GM19467 (cell line): Measurements from ENCODE around the gene FARS2.

Source experiments
- ATAC-seq: cut with Tn5 transposase; IDR thresholded peaks from one replicate; pipeline ENCODE4 v1.9.1; 2021; ENCODE audit warnings: mild to moderate bottlenecking, moderate library complexity; ENCODE audit not compliant: unreplicated experiment

FARS2 gene

DNA sequence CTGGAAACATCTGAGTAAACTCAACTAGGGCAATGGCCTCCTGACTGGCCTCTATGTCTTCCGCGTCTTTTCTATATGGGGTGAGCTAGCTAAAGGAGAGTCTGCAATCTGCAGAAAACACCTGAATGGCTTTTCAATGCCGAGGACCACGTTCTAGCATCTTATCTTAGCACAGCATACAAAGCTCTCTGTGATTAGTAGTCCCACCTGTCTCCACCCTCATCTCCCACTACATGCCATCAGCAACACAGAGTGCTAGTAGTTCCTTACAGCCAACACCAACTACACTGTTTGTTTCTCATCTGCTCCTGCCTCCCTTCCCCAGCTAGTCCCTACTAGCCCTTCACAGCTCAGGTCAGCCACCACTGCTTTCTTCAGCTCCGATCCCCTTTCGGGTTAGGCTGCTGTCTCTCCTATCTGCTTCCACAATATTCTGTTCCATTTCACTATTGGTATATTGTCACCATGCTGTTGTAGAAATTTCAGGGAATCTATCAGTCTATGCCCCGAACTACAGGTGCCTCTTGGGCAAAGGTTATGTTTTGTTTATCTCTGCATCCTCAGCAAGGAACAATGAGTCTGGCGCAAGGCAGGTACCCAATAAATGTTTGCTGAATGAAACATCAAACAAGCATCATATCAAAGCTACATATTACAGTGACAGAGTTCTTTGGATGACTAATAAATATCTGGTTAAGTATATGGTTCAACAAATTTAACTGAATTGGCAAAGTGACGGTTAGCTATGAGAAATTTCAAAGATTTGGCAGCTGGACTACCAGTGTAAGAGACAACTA, 12.8 kb upstream of the FARS2 start:
- ATAC-seq: no peak

DNA sequence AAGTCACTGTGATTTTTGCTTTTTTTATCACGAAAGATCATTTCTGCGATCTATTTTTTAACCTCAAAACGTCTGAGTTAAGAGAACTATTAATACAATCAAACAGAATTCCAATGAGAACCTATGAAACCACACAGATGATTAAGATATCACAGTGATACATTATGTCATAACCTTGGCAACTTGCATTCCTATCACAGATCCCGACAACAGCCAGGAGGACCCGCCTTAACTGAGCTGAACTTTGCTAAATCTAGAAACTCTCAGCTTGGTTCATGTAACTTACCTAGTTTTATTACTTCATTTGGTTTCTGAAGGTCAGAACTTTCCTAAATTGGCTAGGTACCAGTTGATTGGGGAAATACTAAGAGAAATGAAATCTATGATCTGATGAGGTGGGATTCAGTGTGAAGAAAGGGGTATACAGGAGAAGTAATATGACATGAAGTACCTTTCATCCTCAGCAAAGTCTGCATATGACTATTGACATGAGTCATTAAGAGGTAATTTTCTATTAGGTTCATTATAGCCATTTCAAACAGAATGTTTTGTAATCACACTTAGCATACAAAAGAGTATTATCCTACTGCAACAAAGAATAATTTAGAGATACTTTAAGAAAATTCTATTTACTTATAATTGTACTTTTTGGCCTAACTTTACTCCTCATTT, 11.7 kb upstream of the FARS2 start:
- no peak for ATAC-seq

DNA sequence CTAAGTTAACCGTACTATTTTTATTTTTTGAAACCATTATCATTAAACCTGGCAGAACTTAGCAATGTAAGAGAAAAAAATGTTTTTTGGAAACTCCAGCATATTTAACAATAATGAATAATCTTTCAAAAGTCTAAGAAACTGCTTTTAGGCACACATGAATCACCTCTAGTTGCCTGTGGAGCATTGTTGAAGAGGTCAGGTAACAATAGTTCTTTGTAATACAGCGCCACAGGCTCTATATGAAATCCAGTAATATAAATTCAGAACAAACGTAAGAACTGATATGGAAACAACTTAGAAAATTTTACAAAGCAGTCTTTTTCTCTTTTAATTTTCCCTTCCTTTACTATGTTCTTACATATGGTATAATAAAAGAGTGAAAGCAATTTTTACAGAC, 10.9 kb upstream of the FARS2 start:
- no peak for ATAC-seq

DNA sequence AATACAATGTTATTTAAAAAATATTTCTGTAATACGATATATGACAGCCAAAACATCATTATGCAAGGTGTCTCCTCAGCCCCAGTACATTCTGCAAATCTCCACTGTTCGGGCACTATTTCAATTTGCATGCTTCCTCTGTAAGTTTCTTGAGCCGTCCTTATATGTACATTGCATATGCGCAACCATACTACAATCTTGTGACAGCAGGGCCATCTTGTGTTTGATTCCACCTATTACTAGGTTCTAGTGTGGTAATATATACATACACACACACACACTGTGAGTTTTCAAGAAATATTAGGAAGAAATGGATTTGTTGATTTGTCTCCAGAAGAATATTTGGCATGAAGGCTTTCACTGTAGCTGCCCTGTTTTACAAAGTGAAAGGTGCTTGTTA, 10.4 kb upstream of the FARS2 start:
- ATAC-seq: no peak

DNA sequence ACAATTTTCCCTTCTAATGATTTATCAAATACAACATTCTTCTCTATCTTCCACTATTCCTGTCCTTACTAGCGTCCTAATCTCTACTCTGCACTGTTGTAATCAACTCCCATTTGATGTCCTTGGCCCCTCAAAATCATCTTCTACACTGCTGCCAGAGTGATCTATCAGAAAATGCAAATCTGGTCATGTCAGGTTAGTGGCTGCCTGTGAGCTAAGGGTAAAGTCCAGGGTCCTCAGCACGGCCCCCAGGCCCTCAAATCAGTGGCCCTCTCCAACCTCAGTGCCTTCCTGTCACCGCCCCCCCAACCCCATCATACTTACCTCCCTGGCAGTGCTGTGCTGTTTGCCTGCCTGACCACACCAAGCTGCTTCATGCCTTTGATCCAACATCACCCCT, 4.4 kb upstream of the FARS2 start:
- no peak for ATAC-seq

DNA sequence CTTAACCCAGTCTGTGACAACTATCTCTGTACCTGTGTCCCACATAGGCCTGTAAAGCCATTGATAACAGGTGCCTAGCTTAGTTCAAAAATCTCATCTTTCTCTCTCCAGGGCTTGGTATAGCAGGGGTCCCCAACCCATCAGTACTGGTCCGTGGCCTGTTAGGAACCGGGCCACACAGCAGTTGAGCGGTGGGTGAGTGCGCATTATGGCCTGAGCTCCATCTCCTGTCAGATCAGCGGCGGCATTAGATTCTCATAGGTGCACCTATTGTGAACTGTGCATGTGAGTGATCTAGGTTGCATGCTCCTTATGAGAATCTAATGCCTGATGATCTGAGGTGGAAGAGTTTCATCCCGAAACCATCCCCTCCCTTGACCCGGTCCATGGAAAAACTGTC, 3.9 kb upstream of the FARS2 start:
- no peak for ATAC-seq

DNA sequence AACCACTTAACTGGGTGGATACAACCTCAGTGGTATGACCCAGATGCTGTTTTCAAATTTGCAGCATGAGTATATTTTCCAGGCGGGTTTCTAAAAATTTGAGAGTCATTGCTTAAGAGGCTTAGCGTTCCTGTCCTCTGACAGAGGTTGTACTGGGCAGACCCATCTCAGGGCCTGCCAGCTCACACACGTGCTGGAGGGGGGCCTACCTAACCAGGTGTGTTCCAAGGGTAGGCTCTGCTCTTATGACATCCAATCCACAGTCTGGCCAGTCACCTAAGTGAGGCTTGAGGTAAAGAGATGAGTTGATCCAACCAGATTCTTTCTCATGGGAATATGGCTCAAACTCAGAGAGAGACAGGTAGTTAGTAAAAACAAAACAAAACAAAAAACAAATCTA, 1.9 kb upstream of the FARS2 start:
- no peak for ATAC-seq

DNA sequence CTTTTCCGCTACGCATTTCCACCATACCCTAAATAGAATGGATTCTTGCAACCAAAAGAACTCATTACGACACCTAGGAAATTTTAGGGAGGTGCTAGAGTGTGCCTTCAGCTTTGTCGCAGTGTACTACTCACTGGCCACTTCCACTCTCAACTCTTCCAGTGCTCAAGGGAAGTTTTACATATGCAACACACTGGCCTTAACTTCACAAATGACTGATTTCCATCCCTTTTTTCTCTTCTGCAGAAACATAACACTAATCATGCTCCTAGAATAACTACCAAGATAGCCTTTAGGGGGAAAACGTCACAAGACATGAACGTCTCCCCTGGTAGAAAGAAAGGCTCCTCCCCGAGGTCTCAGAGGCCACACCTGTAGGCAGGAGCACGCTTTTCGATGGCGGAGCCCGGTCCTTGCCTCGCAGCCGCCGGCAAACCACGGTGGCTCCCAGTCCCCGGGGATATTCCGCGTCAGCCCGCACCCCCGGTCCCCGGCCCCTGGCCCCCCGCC, 1.1 kb upstream of the FARS2 start:
- ATAC-seq: peak; percentile 59

DNA sequence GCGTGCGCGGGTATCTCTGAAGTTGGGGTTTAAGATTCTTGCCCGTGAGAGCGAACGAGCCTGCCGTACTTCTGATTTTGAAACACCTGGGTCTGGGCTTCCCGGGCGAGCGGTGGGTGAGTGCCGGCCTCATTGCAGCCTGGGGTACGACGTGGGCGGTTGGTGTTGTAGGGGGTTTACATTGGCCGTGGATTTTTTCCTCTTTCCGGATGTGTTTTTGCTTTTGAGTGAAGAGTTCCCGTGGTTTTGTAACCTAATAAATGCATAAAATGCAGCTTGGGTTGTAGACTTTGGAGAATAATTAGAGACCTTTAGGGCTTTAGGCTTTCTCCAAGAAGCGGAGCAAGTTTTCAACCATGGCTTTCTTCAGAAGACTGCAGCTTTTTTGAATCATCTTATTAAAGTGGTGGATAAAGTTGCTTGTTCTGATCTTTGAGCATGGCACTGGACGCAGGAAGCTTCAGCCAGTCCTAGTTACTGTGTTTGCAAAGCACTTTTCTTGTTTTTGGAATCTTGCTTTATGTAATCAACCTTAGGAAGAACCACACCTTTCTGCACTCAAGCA, 314 bp downstream of the FARS2 start:
- no peak for ATAC-seq

DNA sequence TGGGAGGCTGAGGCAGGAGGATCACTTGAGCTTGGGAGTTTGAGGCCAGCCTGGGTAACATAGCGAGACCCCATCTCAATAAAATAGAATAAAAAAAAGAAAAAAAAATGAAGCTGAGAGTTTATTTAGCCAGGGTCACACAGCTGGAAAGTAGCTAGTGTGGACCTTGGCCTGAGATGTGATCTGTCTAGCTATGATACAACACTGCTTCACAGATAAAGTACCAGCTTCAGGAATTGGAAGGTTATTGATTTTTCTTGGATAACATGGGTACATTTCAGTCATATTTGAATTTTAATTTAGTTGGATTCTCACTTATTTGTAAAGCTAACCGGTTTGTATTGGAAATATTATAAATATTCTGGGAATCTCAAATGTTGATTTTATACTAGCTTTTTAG, 5.1 kb downstream of the FARS2 start:
- ATAC-seq: no peak

DNA sequence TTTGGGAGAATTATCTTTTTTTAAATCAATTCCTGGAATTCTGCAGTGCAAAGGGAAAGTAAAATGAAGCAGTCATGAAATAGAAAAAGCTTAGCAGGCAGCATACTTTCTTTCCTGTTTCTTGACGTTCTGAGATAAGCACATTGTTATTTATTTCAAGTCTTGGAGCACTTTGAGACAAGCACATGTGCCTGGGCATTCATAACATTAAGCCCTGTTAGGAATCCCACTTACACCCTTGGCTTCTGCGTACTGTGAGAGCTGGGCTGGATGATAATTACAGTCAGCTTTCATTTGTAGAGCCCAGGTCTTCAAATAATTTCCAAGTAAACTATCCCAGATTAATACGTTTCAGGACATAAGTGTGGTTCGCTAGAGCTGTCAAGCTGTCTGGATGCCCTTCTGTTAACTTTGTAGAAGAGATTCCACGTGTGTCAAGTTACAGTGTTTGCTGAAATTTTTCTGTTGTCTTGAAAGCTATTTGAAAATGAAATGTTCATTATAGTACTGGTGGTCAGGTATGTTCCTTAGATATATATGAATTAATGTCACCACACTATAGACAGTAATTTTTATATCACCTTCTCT, 8.9 kb downstream of the FARS2 start:
- ATAC-seq: no peak

DNA sequence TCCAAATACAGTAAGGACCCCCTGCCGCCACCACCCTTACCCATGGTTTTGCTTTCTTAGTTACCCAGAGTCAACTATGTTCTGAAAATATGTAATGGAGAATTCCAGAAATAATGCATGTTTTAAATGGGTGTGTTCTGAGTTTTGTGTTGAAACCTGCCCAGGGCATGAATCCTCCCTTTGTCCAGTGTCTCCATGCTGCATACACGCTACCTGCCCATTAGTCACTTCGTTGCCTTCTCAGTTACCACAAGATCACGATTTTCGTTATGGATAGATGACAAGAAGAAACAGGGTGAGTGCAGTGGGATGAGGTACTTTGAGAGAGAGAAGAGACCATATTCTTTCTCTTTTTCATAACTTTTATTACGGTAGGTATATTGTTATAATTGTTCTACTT, 10.6 kb downstream of the FARS2 start:
- ATAC-seq: no peak

DNA sequence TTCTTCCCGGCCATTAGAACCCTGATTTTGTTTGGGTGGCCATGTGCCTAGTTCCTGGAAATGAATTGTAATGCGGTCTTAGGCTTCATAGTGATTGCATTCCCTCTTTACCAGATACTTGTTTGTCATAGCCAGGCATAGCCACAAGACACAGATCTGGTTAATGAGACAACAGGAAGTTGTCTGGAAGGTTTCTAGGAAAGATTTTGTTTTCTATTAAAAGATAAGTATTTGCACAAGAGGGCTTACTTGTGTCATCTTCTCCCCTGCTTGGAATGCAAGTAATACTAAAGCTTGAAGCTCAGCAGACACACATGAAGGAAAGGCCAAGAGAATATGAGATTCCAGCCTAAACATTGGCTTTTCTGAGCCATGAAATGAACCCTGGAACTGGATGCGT, 12.9 kb downstream of the FARS2 start:
- ATAC-seq: no peak

DNA sequence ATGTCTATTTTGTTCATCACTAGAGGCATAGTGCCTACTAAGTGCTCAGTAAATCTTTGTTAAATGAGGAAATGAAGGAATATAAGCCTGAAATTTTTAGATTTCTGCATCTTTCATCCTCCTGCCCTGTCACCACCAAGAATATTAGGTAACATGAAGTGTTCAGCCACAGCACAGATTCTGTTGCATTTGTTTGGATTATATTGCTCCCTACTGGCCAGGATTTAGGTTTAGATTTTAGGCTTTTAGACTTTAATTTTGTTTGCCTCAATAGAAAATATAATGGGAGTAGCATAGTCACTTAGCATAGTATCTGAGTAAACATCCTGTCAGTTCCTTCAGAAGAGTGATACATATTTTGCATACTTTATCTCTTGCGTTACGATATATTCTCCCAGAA, 14.2 kb downstream of the FARS2 start:
- no peak for ATAC-seq

DNA sequence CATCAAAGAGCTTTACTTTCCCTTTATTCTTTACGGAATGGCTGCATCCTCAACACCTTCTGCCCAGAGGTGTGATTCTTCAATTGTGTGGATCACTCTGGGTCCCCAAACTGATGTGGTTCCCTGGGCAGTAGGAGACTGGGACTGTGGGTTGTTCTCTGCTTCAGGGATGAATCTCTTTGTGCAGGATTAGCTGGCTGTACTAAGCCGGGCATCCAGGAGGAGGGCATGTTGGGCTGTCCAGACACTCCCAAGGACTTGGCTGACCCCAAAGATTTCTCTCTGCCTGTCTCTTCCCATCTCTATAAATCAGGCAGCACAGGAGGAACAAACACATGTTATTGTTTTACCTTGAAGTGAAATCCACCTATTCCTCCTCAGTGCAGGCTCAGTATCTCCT, 15.3 kb downstream of the FARS2 start:
- no peak for ATAC-seq

DNA sequence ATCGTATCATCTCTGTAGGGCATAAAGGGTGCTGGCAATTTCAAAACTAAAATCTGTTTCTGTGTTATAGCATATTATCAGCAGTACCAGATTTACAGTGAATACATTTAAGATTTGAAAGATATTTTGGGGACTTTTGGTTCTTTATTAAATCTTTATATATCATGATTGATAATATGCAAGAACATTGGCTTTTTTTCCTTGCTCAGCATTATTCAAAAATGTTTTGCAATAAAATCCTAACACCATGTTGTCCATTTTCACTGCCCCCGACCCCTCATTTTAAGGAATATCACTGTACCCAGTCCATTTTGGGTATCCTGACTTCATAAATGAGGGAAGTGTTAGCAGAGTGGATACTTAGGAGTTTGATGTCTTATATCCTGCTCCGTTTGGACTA, 16.3 kb downstream of the FARS2 start:
- ATAC-seq: no peak

DNA sequence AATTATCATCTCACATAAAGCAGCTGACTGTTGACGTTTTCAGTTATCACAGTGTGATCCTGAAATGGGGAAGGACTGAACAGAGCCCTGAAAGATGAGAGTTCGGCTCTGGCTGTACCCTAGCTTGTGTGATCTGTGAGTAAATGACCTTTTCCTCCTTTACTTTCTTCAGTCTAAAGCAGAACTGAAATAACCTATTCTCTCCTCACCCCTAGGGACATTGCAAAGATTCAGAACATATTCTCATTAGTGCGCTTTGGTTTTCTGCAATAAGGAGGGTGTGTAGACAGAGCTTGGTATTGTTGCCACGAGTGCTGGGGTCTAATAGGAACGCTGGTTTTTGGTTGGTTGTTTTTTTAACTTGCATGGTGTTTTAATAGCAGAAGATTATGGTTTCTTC, 16.7 kb downstream of the FARS2 start:
- peak; percentile 73 for ATAC-seq

DNA sequence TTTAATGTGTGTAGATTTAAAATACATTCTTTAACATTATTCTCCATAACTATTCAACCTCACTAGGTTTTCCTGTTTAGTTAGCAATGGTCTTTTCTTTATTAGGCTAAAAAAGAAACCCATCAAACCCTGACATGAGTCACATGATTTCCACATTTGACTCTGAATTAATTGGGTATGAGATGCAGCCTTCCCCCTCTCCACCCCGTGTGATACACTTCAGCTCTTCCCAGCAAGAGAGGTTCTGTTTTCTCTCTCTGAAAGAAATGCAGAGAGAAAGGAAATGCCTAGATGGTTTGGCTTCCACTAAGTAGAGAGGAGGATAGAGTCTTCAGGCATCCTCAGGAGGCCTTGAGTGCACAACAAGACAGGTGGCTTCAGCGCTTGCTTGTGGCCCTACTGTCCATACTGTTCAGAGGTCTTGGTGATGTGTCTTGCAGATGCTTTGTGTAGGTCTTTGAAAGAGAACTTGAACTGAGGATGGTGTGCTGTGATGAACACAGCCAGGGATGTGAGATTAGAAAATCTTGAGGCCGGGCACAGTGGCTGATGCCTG, 17.3 kb downstream of the FARS2 start:
- no peak for ATAC-seq

DNA sequence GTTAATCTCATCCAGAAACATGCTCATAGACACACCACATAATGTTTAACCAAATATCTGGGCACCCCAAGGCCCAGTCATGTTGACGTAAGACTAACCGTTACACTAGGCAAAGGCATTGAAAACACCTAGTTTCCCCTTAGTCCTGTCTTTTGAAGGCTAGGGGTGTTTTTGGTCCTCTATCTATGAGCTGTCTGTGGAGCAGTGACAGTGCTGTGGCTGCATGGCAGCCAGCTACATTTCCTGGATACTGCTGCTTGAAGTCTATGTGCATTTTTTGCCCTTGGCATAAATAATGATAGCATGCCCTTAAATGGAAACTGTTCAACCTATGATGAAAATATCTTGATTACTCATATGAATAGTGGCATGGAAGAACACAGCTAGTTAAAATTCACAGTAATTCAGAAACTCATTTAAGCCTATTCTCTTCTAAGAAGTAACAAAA, 18.6 kb downstream of the FARS2 start:
- no peak for ATAC-seq

DNA sequence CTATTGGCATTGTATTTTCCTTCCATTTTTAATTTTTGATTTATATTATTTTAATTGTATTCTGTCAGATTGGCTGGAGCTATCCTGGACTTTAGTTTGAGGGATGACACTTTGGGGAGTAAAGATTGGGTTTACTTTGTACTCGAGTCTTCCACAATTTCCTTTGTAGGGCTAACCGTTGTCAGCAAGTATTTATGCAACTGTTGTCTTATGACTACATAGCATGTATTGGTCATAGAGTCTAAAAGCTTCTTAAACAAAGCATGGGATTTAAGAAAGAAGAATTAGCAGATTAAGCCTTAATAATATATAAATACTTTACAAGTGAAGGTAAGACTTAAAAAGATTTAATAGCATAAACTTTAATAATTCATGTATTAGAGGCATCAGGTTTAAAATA, 19.6 kb downstream of the FARS2 start:
- ATAC-seq: no peak

DNA sequence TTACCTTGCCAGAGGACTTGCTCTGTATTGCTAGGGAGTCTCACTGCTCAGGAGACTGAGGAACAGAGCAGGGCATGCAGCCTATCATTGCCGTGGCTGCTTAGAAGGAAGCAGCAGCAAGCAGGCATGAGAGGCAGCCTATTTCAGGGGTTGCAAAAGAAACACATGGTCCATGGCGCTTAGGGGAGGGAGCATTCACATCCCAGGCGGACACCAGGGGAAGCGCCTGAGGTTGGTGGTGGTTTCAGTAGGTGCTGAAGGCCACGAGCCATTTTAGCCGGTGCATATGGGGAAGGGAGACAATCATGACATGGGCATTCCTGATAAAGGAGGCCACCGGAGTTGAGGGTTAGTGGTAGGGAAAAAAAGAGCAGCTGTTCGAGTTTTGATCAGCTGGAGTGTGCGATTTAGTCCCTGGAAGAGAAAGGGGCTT, 20.9 kb downstream of the FARS2 start:
- ATAC-seq: no peak
